GM10266 (cell line): ENCODE data around the gene FBXW8.

ENCODE experiments used
- DNase-seq: peaks from one replicate; pipeline ENCODE4 v3.0.0; 2012; ENCODE audit errors: extremely low spot score
- TF ChIP-seq, protein P1 (sequence below): IDR thresholded peaks from 2 replicates; pipeline ENCODE4 v1.5.1; 2012; ENCODE audit warnings: mild to moderate bottlenecking, low read depth; ENCODE audit not compliant: control insufficient read depth, insufficient read depth; ENCODE audit errors: missing control alignments

The FBXW8 gene

DNA sequence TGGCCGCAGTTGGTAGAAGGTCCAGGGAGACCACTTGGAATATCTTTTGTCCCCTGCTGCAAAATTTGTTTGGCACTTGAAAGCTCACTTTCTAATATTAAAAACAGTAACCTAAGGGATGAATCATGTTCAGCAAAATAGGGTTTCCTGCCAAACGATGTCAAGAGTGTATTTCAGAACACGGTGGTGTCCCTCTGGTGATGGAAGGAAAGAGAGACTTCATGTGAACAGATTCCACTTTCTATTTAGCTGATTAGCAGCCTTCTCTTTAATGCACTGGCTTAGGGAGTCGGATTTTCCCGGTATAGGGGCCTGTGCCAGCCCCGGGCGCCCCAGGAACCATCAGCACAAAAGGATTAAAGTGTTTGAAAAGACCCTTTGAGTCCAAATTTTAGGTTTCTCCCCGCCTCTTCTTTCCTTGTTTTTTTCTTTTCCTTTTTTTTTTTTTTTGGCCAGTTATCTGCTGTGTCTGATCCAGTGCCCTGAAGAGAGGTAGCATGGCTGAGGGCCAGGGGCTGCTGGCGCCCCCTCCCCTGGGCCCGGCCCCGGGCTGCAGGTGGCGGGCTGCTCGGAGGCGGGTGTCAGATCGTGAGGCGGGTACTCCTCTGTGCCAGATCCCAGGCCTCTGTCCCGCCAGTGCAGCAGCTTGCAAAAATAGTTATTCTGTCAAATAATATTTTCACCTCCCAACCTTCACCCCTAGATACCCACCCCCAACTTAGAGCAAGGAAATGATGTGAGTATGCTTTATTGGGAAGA lies 100.1 kb downstream of the FBXW8 start:
- no peak for DNase-seq
- TF ChIP-seq, protein P1, sequence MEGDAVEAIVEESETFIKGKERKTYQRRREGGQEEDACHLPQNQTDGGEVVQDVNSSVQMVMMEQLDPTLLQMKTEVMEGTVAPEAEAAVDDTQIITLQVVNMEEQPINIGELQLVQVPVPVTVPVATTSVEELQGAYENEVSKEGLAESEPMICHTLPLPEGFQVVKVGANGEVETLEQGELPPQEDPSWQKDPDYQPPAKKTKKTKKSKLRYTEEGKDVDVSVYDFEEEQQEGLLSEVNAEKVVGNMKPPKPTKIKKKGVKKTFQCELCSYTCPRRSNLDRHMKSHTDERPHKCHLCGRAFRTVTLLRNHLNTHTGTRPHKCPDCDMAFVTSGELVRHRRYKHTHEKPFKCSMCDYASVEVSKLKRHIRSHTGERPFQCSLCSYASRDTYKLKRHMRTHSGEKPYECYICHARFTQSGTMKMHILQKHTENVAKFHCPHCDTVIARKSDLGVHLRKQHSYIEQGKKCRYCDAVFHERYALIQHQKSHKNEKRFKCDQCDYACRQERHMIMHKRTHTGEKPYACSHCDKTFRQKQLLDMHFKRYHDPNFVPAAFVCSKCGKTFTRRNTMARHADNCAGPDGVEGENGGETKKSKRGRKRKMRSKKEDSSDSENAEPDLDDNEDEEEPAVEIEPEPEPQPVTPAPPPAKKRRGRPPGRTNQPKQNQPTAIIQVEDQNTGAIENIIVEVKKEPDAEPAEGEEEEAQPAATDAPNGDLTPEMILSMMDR: no peak

DNA sequence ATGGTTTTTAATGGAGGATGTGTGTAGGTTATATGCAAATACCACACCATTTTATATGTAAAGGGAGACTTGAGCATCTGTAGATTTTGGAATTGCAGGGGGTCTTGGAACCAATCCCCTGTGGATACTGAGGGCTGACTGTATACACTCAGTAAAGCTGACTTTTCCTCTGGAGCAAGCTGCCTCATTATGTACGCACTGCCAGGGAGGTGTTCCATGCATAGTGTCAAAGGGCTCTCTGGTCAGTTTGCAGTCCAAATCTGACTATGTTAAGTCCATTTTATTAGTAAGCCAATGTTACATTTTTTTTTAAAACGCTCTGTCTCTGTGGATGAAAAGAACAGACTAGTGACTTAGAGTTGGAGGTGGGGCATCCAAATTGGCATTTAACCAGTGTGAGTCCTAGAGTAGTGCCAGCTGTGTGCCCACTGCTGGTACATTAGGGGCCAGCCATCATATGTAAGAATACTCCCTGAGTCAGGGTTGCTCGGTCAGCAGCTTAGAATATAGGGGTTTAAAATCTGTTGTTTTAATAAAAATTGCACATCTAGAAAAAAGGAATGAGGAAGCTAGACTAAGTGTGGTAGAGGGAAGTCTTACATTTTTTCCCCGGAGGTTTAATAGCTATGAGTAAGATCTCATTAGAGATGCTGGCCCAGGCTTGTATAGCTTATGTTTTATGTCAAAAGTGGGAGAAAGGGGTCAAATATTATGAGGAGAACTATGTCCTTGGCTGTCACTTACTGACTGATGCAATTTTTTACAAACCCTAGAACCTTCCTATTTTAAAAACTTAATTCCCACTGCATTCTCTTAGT lies 101.4 kb downstream of the FBXW8 start:
- TF ChIP-seq, protein P1: no peak
- DNase-seq: no peak

DNA sequence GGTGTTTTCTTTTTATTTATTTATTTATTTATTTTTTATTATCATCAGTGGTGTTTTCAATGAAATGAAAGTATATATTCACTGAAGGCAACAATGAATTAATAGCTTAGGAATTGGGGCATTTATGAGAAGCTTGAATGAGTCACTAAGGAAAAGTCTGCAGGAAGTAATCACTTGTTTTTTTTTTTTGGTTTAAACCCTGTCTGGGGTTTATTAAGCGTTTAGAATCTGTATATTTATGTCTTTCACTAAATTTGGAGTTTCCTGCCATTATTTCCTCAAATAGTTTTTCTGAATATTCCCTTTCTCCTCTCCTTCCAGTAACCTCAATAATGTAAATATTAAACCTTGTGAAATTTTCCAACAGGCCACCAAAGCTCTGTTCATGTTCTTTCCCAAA lies 103.0 kb downstream of the FBXW8 start:
- DNase-seq: no peak

GRCh38 chr12:117014342-117014887 lies 103.7 kb downstream of the FBXW8 start:
- TF ChIP-seq, protein P1: no peak
- DNase-seq: no peak

More for the DNA sequence above, 103.0 kb downstream of the FBXW8 start:
- TF ChIP-seq, protein P1: no peak

DNA sequence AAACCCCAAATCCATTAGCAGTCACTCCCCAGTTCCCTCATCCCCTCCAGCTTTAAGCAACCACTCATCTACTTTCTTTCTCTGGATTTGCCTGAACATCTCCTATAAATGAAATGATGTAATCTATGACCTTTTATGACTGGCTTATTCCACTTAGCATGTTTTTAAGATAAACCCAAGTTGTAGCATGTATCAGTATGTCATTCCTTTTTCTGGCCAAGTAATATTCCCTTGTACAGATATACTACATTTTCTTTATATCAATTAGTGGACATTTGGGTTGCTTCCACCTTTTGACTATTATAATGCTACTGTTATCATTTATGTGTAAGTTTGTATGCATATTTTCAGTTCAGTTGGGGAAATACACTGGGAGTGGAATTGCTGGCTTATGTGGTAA lies 105.1 kb downstream of the FBXW8 start:
- TF ChIP-seq, protein P1: no peak
- no peak for DNase-seq

DNA sequence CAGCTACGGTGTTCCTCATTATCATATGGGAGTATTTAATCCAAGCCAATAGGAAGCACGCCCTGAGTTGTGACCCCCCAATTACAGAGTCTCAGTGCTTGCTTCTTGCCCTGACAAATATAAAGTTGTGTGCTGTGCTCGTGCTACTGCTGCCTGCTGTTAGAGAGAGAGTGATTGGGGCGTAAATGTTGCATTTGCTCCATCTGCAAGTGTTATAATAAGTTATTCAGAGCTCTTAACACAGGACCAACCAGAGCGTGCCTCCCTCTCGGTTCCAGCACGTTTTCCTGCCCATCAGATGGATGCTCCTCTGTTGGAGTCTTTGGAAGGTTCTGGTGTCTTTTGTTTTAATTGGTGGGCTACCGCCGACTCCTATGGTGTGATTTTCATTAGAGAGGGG lies 107.1 kb downstream of the FBXW8 start:
- DNase-seq: no peak
- TF ChIP-seq, protein P1: no peak
